Neural progenitor cell (in vitro differentiated cells): ENCODE measurements around the gene GPBAR1.

Experiments
- EZH2 ChIP-seq: fragments of 200-600 bp; sonication (generic); IDR thresholded peaks from 2 replicates; pipeline ENCODE4 v1.6.1; 2017; ENCODE audit warnings: antibody characterized with exemption, mild to moderate bottlenecking, moderate library complexity
- TF ChIP-seq, protein P1 (sequence below): fragments of 200-600 bp; sonication (generic); IDR thresholded peaks from 2 replicates; pipeline ENCODE4 v1.5.1; 2017; ENCODE audit warnings: antibody characterized with exemption, mild to moderate bottlenecking

DNA sequence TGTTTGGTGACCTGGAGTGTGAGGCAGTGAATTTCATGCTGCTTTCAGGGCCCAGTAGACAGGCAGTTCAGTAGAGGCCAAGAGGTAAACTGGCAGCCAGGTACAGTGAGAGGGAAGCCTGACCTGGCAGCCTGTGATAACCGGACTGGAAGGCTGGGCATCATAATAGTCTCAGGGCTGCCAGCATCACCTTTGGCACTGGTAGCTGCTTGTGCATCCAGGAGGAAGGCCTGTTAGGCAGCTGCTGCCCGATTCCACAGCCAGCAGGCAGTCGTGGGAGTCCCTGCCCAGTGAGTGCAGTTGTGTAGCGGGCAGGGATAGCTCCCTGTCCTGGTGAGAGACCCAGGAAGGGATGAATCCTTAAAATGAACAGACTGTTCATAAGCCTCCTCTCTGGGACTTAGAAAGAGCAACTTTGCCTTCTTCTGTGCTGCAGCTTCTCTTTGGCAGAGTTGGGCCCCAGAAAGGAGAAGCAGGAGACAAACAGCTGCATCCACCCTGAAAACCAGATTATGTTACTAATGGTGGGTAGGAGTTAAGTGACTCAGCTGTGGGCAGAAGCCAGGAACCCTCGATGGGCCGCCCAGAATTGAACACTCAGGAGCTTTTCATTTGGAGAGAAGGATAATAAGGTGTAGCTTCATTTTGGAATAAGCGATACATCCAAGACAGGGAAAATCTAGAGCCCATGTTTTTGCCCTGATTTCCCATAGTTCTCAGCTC lies 8.1 kb upstream of the GPBAR1 start:
- TF ChIP-seq, protein P1, sequence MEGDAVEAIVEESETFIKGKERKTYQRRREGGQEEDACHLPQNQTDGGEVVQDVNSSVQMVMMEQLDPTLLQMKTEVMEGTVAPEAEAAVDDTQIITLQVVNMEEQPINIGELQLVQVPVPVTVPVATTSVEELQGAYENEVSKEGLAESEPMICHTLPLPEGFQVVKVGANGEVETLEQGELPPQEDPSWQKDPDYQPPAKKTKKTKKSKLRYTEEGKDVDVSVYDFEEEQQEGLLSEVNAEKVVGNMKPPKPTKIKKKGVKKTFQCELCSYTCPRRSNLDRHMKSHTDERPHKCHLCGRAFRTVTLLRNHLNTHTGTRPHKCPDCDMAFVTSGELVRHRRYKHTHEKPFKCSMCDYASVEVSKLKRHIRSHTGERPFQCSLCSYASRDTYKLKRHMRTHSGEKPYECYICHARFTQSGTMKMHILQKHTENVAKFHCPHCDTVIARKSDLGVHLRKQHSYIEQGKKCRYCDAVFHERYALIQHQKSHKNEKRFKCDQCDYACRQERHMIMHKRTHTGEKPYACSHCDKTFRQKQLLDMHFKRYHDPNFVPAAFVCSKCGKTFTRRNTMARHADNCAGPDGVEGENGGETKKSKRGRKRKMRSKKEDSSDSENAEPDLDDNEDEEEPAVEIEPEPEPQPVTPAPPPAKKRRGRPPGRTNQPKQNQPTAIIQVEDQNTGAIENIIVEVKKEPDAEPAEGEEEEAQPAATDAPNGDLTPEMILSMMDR = no peak
- TF ChIP-seq EZH2 = no peak
